ENCODE results near the gene PCGF2.
A peak's percentile ranks its signal among the peaks of the same experiment; 100 is the strongest.

Gene PCGF2

DNA sequence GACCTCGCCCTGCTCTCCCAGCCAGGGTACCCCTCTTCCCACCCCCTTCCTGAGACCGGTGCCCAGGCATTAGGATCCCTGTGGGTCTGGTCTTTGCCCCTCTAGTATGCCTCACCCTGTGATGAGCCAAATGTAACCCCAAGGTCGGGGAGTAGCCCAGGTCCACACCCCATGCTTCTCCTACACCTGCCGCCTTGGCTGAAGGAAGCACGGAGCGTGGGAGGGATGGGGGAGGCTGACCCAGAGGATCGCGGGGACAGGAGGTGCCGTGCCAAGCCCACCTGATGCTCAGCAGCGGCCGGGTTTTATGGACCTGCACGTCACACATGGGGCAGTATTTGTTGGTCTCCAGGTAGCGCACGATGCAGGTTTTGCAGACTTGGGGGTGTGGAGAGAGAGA, 8.8 kb downstream of the PCGF2 start:
- Histone ChIP-seq H3K9ac (ENCODE audit: low read length in 5 of 5) (no peak overlapping the region), H3K36me3 (ENCODE audit: control insufficient read depth in 5 of 5, insufficient read depth in 5 of 5, low read length in 5 of 5) (peaks cover 0 to 42% (median 30%) of the 10 kb centered on the region in 5 donors), H3K27me3 (ENCODE audit: control insufficient read depth in 5 of 5, insufficient read depth in 4 of 5, low read length in 5 of 5) (no peaks in the 10 kb centered on the region), H3K4me3 (ENCODE audit: low read depth in 1 of 5, low read length in 5 of 5) (no peak overlapping the region), H3K4me1 (ENCODE audit: control insufficient read depth in 5 of 5, insufficient read depth in 5 of 5, low read length in 5 of 5) (peaks cover 6 to 34% (median 22%) of the 10 kb centered on the region in 5 donors), H3K9me3 (ENCODE audit: control insufficient read depth in 5 of 5, low read length in 5 of 5) (no peaks in the 10 kb centered on the region), H3K27ac (ENCODE audit: low read depth, low read length) (no peak overlapping the region)

DNA sequence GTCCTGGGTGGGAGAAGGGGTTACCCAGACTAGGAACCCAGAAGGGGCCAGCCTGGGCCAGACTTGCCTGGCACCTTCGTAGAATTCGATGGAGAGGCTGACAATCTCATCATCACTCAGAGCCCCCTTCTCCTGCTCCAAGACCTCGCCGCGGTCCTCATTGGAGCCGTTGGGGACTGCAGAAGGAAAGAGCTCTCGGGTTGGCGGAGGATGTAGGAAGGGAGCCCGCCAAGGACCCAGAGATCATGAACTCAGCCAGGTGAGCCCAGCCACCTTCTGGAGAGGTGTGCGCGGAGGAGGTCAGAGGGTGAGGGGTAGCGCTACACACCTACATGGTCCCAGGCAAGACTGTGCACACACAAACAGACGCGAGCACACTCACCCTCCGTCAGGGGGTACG, 9.4 kb downstream of the PCGF2 start:
- peaks cover 0 to 49% (median 36%) of the 10 kb centered on the region in 5 donors for H3K36me3 ChIP-seq (ENCODE audit: control insufficient read depth in 5 of 5, insufficient read depth in 5 of 5, low read length in 5 of 5)

DNA sequence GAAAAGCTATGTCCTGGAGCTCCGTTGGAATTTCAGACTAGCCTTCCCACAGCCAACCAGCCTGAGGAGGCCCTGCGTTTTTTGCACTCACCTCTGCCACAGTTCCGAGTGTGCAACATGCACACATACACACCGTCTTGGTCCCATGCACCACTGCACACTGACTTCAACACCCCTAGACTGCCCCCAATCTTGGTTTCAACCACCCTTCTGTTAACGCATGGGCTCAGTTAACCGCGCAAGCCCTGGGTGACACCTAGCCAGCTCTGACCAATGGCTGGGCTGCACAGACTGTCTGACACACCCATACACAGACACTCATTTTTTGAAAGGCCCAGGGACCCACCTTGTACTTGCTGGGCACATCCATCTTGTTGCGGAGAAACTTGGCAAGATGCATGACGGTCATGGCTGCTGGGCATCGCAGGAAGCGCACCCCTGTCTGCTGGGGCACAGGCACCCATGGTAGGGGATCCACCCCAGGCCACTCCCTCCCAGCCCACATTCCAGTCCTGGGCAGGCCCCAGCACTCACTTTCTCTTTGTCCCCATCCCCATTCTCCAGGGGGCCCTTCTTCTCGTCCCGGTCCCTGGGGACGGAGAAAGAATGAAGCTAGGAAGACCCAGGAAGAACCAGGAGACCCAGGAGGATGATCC, 10.0 kb downstream of the PCGF2 start:
- peaks cover 0 to 54% (median 42%) of the 10 kb centered on the region in 5 donors for H3K36me3 ChIP-seq (ENCODE audit: control insufficient read depth in 5 of 5, insufficient read depth in 5 of 5, low read length in 5 of 5)
- peaks cover 6 to 30% (median 22%) of the 10 kb centered on the region in 5 donors for H3K4me1 ChIP-seq (ENCODE audit: control insufficient read depth in 5 of 5, insufficient read depth in 5 of 5, low read length in 5 of 5)
- H3K27me3 ChIP-seq (ENCODE audit: control insufficient read depth in 5 of 5, insufficient read depth in 4 of 5, low read length in 5 of 5): no peaks in the 10 kb centered on the region

More for the DNA sequence above, 9.4 kb downstream of the PCGF2 start:
- Histone ChIP-seq H3K27me3 (ENCODE audit: control insufficient read depth in 5 of 5, insufficient read depth in 4 of 5, low read length in 5 of 5) (no peaks in the 10 kb centered on the region), H3K4me3 (ENCODE audit: low read depth in 1 of 5, low read length in 5 of 5) (no peak overlapping the region), H3K9ac (ENCODE audit: low read length in 5 of 5) (no peak overlapping the region), H3K27ac (ENCODE audit: low read depth, low read length) (no peak overlapping the region), H3K9me3 (ENCODE audit: control insufficient read depth in 5 of 5, low read length in 5 of 5) (no peaks in the 10 kb centered on the region), H3K4me1 (ENCODE audit: control insufficient read depth in 5 of 5, insufficient read depth in 5 of 5, low read length in 5 of 5) (peaks cover 6 to 34% (median 22%) of the 10 kb centered on the region in 5 donors)

DNA sequence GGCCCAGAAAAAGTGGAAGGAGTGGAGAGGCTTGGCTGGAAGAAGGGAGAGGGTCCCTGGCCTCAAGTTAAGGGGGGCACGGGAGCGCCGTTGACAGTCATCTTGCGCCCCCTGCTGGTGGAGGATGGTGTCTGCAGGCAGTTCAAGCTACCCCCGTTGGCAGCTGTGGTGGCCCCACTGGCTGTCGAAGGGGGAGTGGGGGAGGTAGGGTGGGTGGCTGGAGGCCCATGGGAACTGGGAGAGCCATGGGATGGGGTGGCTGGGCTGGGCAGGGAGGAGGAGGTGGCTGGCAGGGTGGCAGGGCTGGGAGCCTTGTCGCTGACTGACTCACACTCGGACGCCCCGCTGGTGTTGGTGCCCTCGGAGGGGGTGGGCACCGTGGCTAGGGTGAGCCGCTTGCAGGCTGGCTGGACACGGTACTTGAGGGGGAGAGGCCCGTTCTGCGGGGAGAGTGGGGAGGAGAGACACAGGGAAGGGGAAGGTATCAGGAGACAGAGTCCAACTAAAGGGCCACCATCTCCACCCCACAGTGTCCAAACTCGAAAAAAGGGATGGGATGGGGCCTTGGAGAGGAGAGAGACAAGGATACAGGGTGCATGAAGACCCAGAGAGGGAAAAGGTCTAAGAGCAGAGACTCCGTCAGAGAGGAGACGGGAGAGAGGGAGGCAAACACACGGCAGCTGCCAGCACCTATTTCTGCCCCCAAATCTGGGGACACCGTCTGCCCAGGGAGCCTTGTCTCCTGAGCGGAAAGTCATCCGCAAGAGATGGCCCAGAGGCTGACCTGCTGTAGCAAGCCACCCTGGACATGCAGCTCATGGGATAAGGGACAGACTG, 12.8 kb downstream of the PCGF2 start:
- H3K27ac ChIP-seq (ENCODE audit: low read depth, low read length): no peak overlapping the region
- peaks cover 7 to 34% (median 30%) of the 10 kb centered on the region in 5 donors for H3K4me1 ChIP-seq (ENCODE audit: control insufficient read depth in 5 of 5, insufficient read depth in 5 of 5, low read length in 5 of 5)
- peaks cover 0 to 68% (median 50%) of the 10 kb centered on the region in 5 donors for H3K36me3 ChIP-seq (ENCODE audit: control insufficient read depth in 5 of 5, insufficient read depth in 5 of 5, low read length in 5 of 5)
- no peak overlapping the region for H3K9ac ChIP-seq (ENCODE audit: low read length in 5 of 5)
- H3K4me3 ChIP-seq (ENCODE audit: low read depth in 1 of 5, low read length in 5 of 5): no peak overlapping the region
- H3K9me3 ChIP-seq (ENCODE audit: control insufficient read depth in 5 of 5, low read length in 5 of 5): no peaks in the 10 kb centered on the region
- H3K27me3 ChIP-seq (ENCODE audit: control insufficient read depth in 5 of 5, insufficient read depth in 4 of 5, low read length in 5 of 5): no peaks in the 10 kb centered on the region

More for the DNA sequence above, 10.0 kb downstream of the PCGF2 start:
- no peaks in the 10 kb centered on the region for H3K9me3 ChIP-seq (ENCODE audit: control insufficient read depth in 5 of 5, low read length in 5 of 5)
- H3K9ac ChIP-seq (ENCODE audit: low read length in 5 of 5): no peak overlapping the region
- H3K27ac ChIP-seq (ENCODE audit: low read depth, low read length): no peak overlapping the region
- no peak overlapping the region for H3K4me3 ChIP-seq (ENCODE audit: low read depth in 1 of 5, low read length in 5 of 5)

DNA sequence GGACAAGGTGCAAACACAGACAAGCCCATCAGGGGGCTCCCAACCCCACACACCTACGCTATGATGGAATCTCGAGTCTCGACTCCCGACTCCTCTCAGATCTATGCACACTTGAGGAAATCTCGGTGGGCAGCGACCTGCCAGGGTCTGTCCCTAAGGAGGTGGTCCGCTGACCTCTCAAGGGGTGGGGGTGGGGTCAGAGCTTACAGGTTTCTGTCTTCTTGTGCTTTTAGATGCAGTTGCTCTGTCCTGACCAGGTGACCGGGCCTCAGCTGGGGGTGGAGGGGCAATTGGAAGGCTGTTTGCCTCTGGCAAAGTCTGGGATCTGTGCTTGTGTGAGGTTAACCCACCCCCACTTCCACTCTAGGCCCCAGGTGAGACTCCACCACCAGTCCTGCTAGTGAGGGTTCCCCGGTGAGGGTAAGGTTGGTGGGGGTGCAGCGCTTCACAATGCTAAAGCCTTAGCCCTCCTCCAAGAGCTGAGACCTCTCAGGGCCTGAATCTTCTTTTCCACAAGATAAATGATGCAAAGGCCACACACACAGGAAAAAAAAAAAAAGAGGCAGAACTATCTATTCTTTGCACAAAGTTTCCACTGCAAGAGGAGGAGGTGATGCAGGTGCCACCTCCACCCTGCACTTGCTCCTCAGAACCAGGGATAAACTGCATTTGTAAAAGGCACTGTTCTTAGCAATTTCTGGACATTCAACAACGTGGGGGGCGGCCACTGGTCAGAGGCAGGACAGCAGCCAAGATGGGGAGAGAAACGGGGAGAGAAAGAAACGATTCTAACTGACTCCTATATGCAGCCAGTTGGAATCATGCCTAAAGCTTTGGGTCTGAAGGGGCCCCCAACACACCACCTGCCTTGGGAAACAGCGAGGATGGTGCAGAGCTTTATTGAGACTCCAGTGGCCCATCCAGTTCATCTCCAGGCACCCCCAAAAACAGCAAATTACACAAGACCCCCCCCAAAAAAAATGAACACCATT, 13.9 kb downstream of the PCGF2 start:
- peaks cover 0 to 60% (median 42%) of the 10 kb centered on the region in 5 donors for H3K36me3 ChIP-seq (ENCODE audit: control insufficient read depth in 5 of 5, insufficient read depth in 5 of 5, low read length in 5 of 5)
- H3K27ac ChIP-seq (ENCODE audit: low read depth, low read length): no peak overlapping the region
- H3K9ac ChIP-seq (ENCODE audit: low read length in 5 of 5): no peak overlapping the region
- no peaks in the 10 kb centered on the region for H3K9me3 ChIP-seq (ENCODE audit: control insufficient read depth in 5 of 5, low read length in 5 of 5)
- H3K4me3 ChIP-seq (ENCODE audit: low read depth in 1 of 5, low read length in 5 of 5): no peak overlapping the region
- peaks cover 7 to 40% (median 36%) of the 10 kb centered on the region in 5 donors for H3K4me1 ChIP-seq (ENCODE audit: control insufficient read depth in 5 of 5, insufficient read depth in 5 of 5, low read length in 5 of 5)
- no peaks in the 10 kb centered on the region for H3K27me3 ChIP-seq (ENCODE audit: control insufficient read depth in 5 of 5, insufficient read depth in 4 of 5, low read length in 5 of 5)

DNA sequence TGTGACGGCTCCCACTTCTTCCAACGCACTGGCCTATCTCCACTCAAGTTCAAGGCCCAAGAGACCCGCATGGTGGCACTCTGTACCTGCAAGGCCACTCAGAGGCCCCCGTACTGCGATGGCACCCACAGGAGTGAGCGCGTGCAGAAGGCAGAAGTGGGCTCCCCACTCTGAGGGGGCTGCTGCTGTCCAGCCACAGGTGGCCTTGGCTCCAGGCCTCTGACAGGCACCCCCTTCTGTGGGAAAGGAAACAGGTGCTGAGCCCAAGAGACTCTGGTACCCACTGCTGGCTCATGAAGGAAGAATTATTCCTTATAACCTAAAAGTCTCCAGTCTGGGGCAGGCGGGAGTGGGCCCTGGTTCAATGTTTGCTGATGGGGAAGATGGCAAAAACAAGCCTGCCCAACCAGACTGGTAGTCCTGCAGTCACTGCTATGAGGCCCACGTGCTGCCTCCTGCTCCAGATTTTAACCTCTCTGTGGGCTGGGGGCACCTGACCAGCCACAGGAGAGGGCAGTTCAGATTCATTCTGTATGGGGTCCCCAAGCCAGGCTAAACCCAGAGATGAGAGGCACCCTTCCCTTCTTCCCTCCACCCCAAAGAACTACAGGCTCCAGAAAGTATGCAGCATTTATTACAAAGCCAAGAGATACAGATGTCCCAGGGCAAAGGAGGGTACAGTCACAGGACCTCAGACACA, 14.7 kb downstream of the PCGF2 start:
- Histone ChIP-seq H3K9me3 (ENCODE audit: control insufficient read depth in 5 of 5, low read length in 5 of 5) (no peaks in the 10 kb centered on the region), H3K36me3 (ENCODE audit: control insufficient read depth in 5 of 5, insufficient read depth in 5 of 5, low read length in 5 of 5) (peaks cover 0 to 51% (median 33%) of the 10 kb centered on the region in 5 donors), H3K9ac (ENCODE audit: low read length in 5 of 5) (no peak overlapping the region), H3K4me3 (ENCODE audit: low read depth in 1 of 5, low read length in 5 of 5) (no peak overlapping the region), H3K27ac (ENCODE audit: low read depth, low read length) (no peak overlapping the region), H3K27me3 (ENCODE audit: control insufficient read depth in 5 of 5, insufficient read depth in 4 of 5, low read length in 5 of 5) (no peaks in the 10 kb centered on the region), H3K4me1 (ENCODE audit: control insufficient read depth in 5 of 5, insufficient read depth in 5 of 5, low read length in 5 of 5) (peaks cover 7 to 46% (median 45%) of the 10 kb centered on the region in 5 donors)

DNA sequence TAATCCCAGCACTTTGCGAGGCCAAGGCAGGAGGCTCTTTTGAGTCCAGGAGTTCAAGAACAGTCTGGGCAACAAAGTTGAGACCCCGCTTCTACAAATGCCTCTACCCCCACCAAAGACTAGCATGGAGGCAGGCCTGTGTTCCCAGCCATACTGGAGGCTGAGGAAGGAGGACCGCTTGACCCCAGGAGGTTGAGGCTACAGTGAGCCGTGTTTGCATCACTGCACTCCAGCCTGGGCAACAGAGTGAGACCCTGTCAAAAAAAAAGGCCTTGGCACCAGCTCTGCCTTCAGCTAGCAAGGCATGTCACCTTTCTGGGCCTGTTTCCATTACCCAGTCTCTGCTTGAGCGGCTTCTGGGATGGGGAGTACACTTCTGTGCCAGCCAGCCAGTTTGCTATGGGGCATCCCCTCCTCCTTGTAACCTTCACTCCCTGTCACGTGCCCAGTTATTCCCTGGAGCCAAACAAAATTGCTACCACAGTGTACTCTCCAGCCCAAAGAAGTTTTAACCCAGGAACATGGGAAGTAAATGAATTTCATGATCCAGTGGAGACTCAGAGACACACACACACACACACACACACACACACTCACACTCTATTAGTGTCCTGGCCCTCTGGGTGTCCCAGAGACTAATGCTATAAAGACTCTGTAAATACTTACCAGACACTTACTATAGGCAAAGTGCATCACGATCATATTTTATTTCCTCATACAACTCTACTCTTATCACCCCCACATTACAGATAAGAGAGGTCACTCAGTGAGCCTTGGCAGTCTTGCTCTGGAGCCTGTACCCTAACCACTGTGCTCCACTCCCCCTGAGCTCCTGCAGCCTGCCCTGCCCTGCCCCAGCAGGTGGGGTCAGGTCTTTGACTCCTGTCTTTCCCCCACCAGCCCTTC, 15.5 kb downstream of the PCGF2 start:
- H3K4me3 ChIP-seq (ENCODE audit: low read depth in 1 of 5, low read length in 5 of 5): no peak overlapping the region
- peak overlapping the region in 2 of 5 donors; percentile 11 to 60 for H3K9ac ChIP-seq (ENCODE audit: low read length in 5 of 5)
- peaks cover 12 to 54% (median 46%) of the 10 kb centered on the region in 5 donors for H3K4me1 ChIP-seq (ENCODE audit: control insufficient read depth in 5 of 5, insufficient read depth in 5 of 5, low read length in 5 of 5)
- H3K9me3 ChIP-seq (ENCODE audit: control insufficient read depth in 5 of 5, low read length in 5 of 5): no peaks in the 10 kb centered on the region
- H3K27me3 ChIP-seq (ENCODE audit: control insufficient read depth in 5 of 5, insufficient read depth in 4 of 5, low read length in 5 of 5): no peaks in the 10 kb centered on the region
- H3K27ac ChIP-seq (ENCODE audit: low read depth, low read length): peak overlapping the region; percentile 87
- peaks cover 0 to 45% (median 27%) of the 10 kb centered on the region in 5 donors for H3K36me3 ChIP-seq (ENCODE audit: control insufficient read depth in 5 of 5, insufficient read depth in 5 of 5, low read length in 5 of 5)

DNA sequence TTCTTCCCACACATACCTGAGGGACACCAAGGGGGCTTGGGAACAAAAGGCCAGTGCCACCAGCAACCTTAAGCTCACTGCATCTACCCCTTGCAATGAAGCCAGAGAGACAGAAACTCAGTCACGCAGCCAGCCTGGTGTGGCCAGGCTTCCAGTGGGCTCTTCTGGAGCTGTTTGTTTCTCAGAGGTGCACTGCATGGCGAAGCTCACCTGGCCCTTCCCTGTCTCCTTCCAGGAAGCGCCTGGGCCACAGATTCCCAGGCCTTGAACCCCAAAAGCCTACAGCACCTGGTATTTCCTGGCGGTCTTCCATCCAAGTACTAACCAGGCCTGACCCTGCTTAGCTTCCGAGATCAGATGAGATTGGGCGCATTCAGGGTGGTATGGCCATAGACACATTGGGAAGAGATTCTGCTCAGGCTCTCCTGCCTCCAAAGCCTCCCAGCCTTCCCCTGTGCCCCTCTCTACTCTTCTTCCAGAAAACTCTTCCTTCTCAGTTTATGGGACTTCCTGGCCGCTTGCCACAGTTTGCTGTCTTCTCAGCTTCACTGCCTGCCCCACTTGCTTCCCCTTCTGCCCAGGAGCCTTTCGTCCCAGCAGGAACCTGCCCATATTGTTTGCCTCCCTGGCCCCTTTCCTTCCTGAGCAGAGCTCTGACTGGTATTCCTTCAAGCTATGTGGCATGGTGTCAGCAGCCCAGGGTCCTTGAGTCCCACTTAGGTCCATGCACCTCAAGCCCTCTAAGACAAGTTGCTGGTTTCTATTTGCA, 16.4 kb downstream of the PCGF2 start:
- Histone ChIP-seq H3K9ac (ENCODE audit: low read length in 5 of 5) (peak overlapping the region in 3 of 5 donors; percentile 35 to 60 (median 56)), H3K9me3 (ENCODE audit: control insufficient read depth in 5 of 5, low read length in 5 of 5) (no peaks in the 10 kb centered on the region), H3K27ac (ENCODE audit: low read depth, low read length) (peak overlapping the region; percentile 87), H3K4me3 (ENCODE audit: low read depth in 1 of 5, low read length in 5 of 5) (peak overlapping the region in 4 of 5 donors; percentile 25 to 92 (median 74)), H3K4me1 (ENCODE audit: control insufficient read depth in 5 of 5, insufficient read depth in 5 of 5, low read length in 5 of 5) (peaks cover 12 to 54% (median 46%) of the 10 kb centered on the region in 5 donors), H3K27me3 (ENCODE audit: control insufficient read depth in 5 of 5, insufficient read depth in 4 of 5, low read length in 5 of 5) (no peaks in the 10 kb centered on the region), H3K36me3 (ENCODE audit: control insufficient read depth in 5 of 5, insufficient read depth in 5 of 5, low read length in 5 of 5) (peaks cover 0 to 38% (median 27%) of the 10 kb centered on the region in 5 donors)

Data from subcutaneous abdominal adipose tissue (tissue), 5 donors.